ENCODE results near the gene MBTPS2. TPM values are rescaled to one million over a fixed set of nuclear protein-coding genes. Genes with fewer than 3 reads are reported as not detected.

MBTPS2 gene
- total RNA-seq, 1 donor from 2014 or later: 9.4 TPM

GRCh38 chrX:21934414-21934813 is 95.0 kb downstream of the MBTPS2 start:
- DNase-seq: no peak
- intact Hi-C loops (cut with micrococcal nuclease): no loop called here
- no peak overlapping the region for H3K4me3 ChIP-seq
- no peaks in the 10 kb centered on the region for H3K9me3 ChIP-seq (replicated peaks)
- no peaks in the 10 kb centered on the region for H3K4me1 ChIP-seq
- H3K36me3 ChIP-seq: no peaks in the 10 kb centered on the region
- no peaks in the 10 kb centered on the region for H3K27me3 ChIP-seq (ENCODE audit: low read depth)
- TF ChIP-seq, protein P1, sequence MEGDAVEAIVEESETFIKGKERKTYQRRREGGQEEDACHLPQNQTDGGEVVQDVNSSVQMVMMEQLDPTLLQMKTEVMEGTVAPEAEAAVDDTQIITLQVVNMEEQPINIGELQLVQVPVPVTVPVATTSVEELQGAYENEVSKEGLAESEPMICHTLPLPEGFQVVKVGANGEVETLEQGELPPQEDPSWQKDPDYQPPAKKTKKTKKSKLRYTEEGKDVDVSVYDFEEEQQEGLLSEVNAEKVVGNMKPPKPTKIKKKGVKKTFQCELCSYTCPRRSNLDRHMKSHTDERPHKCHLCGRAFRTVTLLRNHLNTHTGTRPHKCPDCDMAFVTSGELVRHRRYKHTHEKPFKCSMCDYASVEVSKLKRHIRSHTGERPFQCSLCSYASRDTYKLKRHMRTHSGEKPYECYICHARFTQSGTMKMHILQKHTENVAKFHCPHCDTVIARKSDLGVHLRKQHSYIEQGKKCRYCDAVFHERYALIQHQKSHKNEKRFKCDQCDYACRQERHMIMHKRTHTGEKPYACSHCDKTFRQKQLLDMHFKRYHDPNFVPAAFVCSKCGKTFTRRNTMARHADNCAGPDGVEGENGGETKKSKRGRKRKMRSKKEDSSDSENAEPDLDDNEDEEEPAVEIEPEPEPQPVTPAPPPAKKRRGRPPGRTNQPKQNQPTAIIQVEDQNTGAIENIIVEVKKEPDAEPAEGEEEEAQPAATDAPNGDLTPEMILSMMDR (IDR thresholded peaks at IDR 0.05; ENCODE audit: borderline replicate concordance): no peak
- no peak overlapping the region for H3K27ac ChIP-seq (replicated peaks)

Other genes starting within 250 kb of the MBTPS2 start
- 4.7 TPM for gene KLHL34, start 181.3 kb upstream of the MBTPS2 start, total RNA-seq
- 726 TPM for gene SMPX, start 81.5 kb upstream of the MBTPS2 start, total RNA-seq
- gene YY2, start 16.4 kb downstream of the MBTPS2 start, total RNA-seq: 0.30 TPM
- 46.8 TPM for gene SMS, start 101.1 kb downstream of the MBTPS2 start, total RNA-seq
- gene PHEX, start 192.7 kb downstream of the MBTPS2 start, total RNA-seq: 0.03 TPM

Measured in left ventricle myocardium inferior (tissue), 1 donor.